Endothelial cell of umbilical vein (primary cell): Measurements from ENCODE around the gene ALKBH2. TPM values are rescaled to one million over a fixed set of nuclear protein-coding genes. Genes with fewer than 3 reads are reported as not detected.

ENCODE experiments used
- Bru-seq: library from RNA; stranded (reverse); fragments of 400-500 nt; gene quantifications from one replicate; lab custom pipeline; 2021; lab: Mats Ljungman, UMichigan
- BruChase-seq, 2 experiments: library from RNA; stranded (reverse); fragments of 400-500 nt; gene quantifications; one replicate each; lab custom pipeline; 2021; lab: Mats Ljungman, UMichigan
- BruUV-seq: library from RNA; stranded (reverse); fragments of 400-500 nt; replicated peaks from 2 replicates; lab custom pipeline; 2021; lab: Mats Ljungman, UMichigan
- CTCF ChIA-PET: fragments of 300-600, 350-600 bp; sonication (Branson Sonifier 250); formaldehyde crosslinking; loops from one replicate; lab custom pipeline; 2021; ENCODE audit warnings: antibody characterized with exemption, inconsistent platforms; lab: Charles Lee
- POLR2A ChIA-PET: fragments of 300-600, 350-600 bp; sonication (Branson Sonifier 250); formaldehyde crosslinking; loops from one replicate; lab custom pipeline; 2021; ENCODE audit warnings: antibody characterized with exemption, inconsistent platforms; lab: Charles Lee
- DNase-seq: peaks from one replicate; pipeline ENCODE4 v3.0.0-alpha.2; 2011; ENCODE audit warnings: low read depth, low spot score
- FAIRE-seq: peaks from 2 replicates; lab custom pipeline; 2011; peaks lifted over from hg19 to GRCh38; lab: Jason Lieb, UNC
- H2AFZ ChIP-seq: 2 replicates; pipeline ENCODE4 v1.6.0; 2012; ENCODE audit warnings: low read depth, low read length, control low read depth, inconsistent platforms
- H3K27ac ChIP-seq: 2 replicates; pipeline ENCODE4 v1.5.1; 2011; ENCODE audit warnings: low read depth, mild to moderate bottlenecking, control low read depth, low read length, moderate library complexity; ENCODE audit not compliant: insufficient read depth
- H3K27me3 ChIP-seq, 2 experiments: 2 replicates each; pipeline versions ENCODE4 v1.6.0 to v1.6.1; 2011; ENCODE audit warnings: low read length in 2 of 2, mixed read lengths in 1 of 2; ENCODE audit not compliant: control insufficient read depth in 2 of 2, insufficient read depth in 2 of 2
- H3K36me3 ChIP-seq, 2 experiments: 2 replicates in 1 of 2; 3 replicates in 1 of 2; pipeline ENCODE4 v1.5.1; 2011; ENCODE audit warnings: low read length in 2 of 2, mild to moderate bottlenecking in 1 of 2, moderate library complexity in 1 of 2; ENCODE audit not compliant: control insufficient read depth in 2 of 2, insufficient read depth in 2 of 2; ENCODE audit errors: extremely low read depth in 1 of 2
- H3K4me1 ChIP-seq: 3 replicates; pipeline ENCODE4 v1.5.1; 2011; ENCODE audit warnings: mild to moderate bottlenecking, low read length; ENCODE audit not compliant: control insufficient read depth, insufficient read depth; ENCODE audit errors: extremely low read depth
- H3K4me2 ChIP-seq: 2 replicates; pipeline ENCODE4 v1.6.1; 2011; ENCODE audit warnings: low read length, control low read depth, mixed read lengths; ENCODE audit not compliant: insufficient read depth
- H3K4me3 ChIP-seq, 3 experiments: fragments of 200-600 bp in 1 of 3; sonication (generic), shearing (Covaris generic) in 1 of 3; replicated peaks in 1 of 3; 2 replicates each; pipeline ENCODE4 v1.5.1; 2011 to 2016; ENCODE audit warnings: control low read depth in 3 of 3, low read length in 3 of 3, mild to moderate bottlenecking in 2 of 3, inconsistent platforms in 1 of 3, low read depth in 1 of 3, moderate library complexity in 1 of 3; ENCODE audit not compliant: insufficient read depth in 1 of 3
- H3K79me2 ChIP-seq: 2 replicates; pipeline ENCODE4 v1.6.0; 2012; ENCODE audit warnings: low read length, inconsistent platforms; ENCODE audit not compliant: control insufficient read depth, insufficient read depth
- H3K9ac ChIP-seq: replicated peaks from 2 replicates; pipeline ENCODE3; 2011; ENCODE audit warnings: low read length, control low read depth; ENCODE audit not compliant: insufficient read depth; ENCODE audit errors: extremely low read depth
- H3K9me1 ChIP-seq: replicated peaks from 3 replicates; pipeline ENCODE4 v1.6.0; 2011; ENCODE audit warnings: mild to moderate bottlenecking, low read length; ENCODE audit not compliant: control insufficient read depth, insufficient read depth; ENCODE audit errors: extremely low read depth
- H3K9me3 ChIP-seq: replicated peaks from 2 replicates; pipeline ENCODE4 v1.5.1; 2012; ENCODE audit warnings: low read length, inconsistent platforms; ENCODE audit not compliant: control insufficient read depth, insufficient read depth
- H4K20me1 ChIP-seq: replicated peaks from 2 replicates; pipeline ENCODE3; 2011; ENCODE audit warnings: mild to moderate bottlenecking, low read length; ENCODE audit not compliant: control insufficient read depth, insufficient read depth; ENCODE audit errors: extremely low read depth
- CTCF ChIP-seq, 2 donors: IDR thresholded peaks; 1 replicate in 1 of 2; 2 replicates in 1 of 2; pipeline ENCODE4 v1.5.1; 2011; ENCODE audit warnings: low read length in 2 of 2, mild to moderate bottlenecking in 2 of 2, moderate library complexity in 2 of 2, control low read depth in 1 of 2, inconsistent platforms in 1 of 2, low read depth in 1 of 2; ENCODE audit not compliant: insufficient read depth in 1 of 2; ENCODE audit errors: extremely low read depth in 1 of 2
- EZH2 ChIP-seq: IDR thresholded peaks from 2 replicates; pipeline ENCODE4 v1.6.1; 2012; ENCODE audit warnings: borderline replicate concordance, low read depth, mild to moderate bottlenecking, moderate library complexity, low read length, inconsistent platforms; ENCODE audit not compliant: severe bottlenecking
- FOS ChIP-seq: IDR thresholded peaks from 2 replicates; pipeline ENCODE4 v1.6.1; 2011; ENCODE audit warnings: mild to moderate bottlenecking, low read length, moderate library complexity, borderline replicate concordance; ENCODE audit not compliant: insufficient read depth
- GATA2 ChIP-seq: IDR thresholded peaks from 2 replicates; pipeline ENCODE4 v1.7.0; 2011; ENCODE audit warnings: low read depth, mild to moderate bottlenecking, moderate library complexity, mixed read lengths, low read length; ENCODE audit not compliant: insufficient read length, insufficient read depth
- JUN ChIP-seq: IDR thresholded peaks from 2 replicates; pipeline ENCODE4 v1.6.1; 2011; ENCODE audit warnings: borderline replicate concordance, low read depth; ENCODE audit not compliant: insufficient read length, insufficient read depth
- MAX ChIP-seq: IDR thresholded peaks from 2 replicates; pipeline ENCODE4 v1.6.1; 2011; ENCODE audit not compliant: insufficient read depth, insufficient read length
- MYC ChIP-seq: IDR thresholded peaks from one replicate; pipeline ENCODE4 v1.6.1; 2011; ENCODE audit warnings: mild to moderate bottlenecking, low read depth, low read length
- POLR2A ChIP-seq: IDR thresholded peaks from 2 replicates; pipeline ENCODE4 v1.6.1; 2012; ENCODE audit warnings: low read depth, mild to moderate bottlenecking, control low read depth, low read length
- POLR2AphosphoS5 ChIP-seq: IDR thresholded peaks from 2 replicates; pipeline ENCODE4 v1.6.1; 2012; ENCODE audit warnings: low read depth, mild to moderate bottlenecking, control low read depth, low read length, moderate library complexity; ENCODE audit not compliant: insufficient read depth
- dilution Hi-C: fragments of 300-500 bp; cut with MboI; formaldehyde crosslinking; loops from one replicate; pipeline ENCODE4 v1.15.0; 2019; ENCODE audit warnings: low sequenced_read_pairs; ENCODE audit not compliant: extremely low pct_ligation_motif_present
- intact Hi-C: fragments of 100-400 bp; cut with micrococcal nuclease; formaldehyde crosslinking; loops from one replicate; pipeline ENCODE4 v1.10.0; 2022
- long read RNA-seq: library from polyadenylated mRNA; stranded (forward); transcript quantifications from one replicate; pipeline ENCODE4 v2.0.0, GENCODE V29; 2021
- polyA minus RNA-seq, 3 experiments: library from RNA; depleted of rRNA, polyadenylated mRNA; stranded (reverse); fragments of >200 nt; gene quantifications; 1 replicate in 1 of 3; 2 replicates in 2 of 3; pipeline ENCODE4 v1.2.3, GENCODE V29; 2011
- polyA plus RNA-seq, 4 experiments: library from polyadenylated mRNA; depleted of rRNA in 3 of 4; stranded (reverse) in 3 of 4; unstranded in 1 of 4; fragments of >200 nt; gene quantifications; 2 replicates each; pipeline versions ENCODE4 v1.2.1 to v1.2.3, GENCODE V29; 2011 to 2012; ENCODE audit warnings: missing spikeins in 1 of 4
- total RNA-seq: library from RNA; stranded (reverse); gene quantifications from 2 replicates; pipeline ENCODE4 v1.2.3, GENCODE V29; 2021

Gene ALKBH2
- total RNA-seq (5.4 TPM in 2 replicates), polyA plus RNA-seq (5.9 and 7.3 TPM in 2 replicates), polyA minus RNA-seq (4.1 and 5.5 TPM in 2 replicates), Bru-seq, nascent RNA (percentile 41 among the genes with signal in this experiment), BruChase-seq, experiment 1, labeled RNA remaining after a 6-hour chase (percentile 38 among the genes with signal in this experiment), BruChase-seq, experiment 2, labeled RNA remaining after a 2-hour chase (percentile 42 among the genes with signal in this experiment)
- 6.6 and 7.2 TPM in 2 replicates for polyA plus RNA-seq (2011; cell fraction: cytosol; rRNA removed)
- polyA plus RNA-seq (2011; cell fraction: nucleus; rRNA removed), result 17.5 and 21.2 TPM in 2 replicates
- polyA plus RNA-seq (2012), result 13.4 and 13.6 TPM in 2 replicates
- 12.8 TPM for polyA minus RNA-seq (2011; cell fraction: cytosol; rRNA and poly(A)+ RNA removed)
- polyA minus RNA-seq (2011; cell fraction: nucleus; rRNA and poly(A)+ RNA removed), result 4.5 and 5.4 TPM in 2 replicates
- long read RNA-seq, partial matches to known transcripts, result 3 of 19 reads
- long read RNA-seq, other reads (novel, unspliced or antisense), result 8 of 19 reads

- intact Hi-C loops, result loop anchor here (1.0 to 2.0 kb wide), 10 partner anchors 19 to 578 kb away; partner anchors contain the start of genes FICD and USP30
Measured at GRCh38 chr12:109093022-109093918, at the start of gene ALKBH2. Gene ALKBH2 (minus strand): TSS chr12:109093472. CDS start chr12:109092786, 686 bp downstream.

More at GRCh38 chr12:109093022-109093918, at the start of gene ALKBH2:
- Histone ChIP-seq H3K4me3 (peak within 1 kb of the TSS in 2 of 3 experiments; percentile 33 to 41), H3K79me2 (no peaks in the 10 kb centered on the region), H3K36me3 (peaks cover 0 to 1% of the 10 kb centered on the region in 2 experiments), H3K4me1 (peaks cover 7% of the 10 kb centered on the region), H3K9me1 (no peaks in the 10 kb centered on the region), H4K20me1 (no peaks in the 10 kb centered on the region), H3K9ac (peak within 1 kb of the TSS; percentile 14), H3K27ac (peak within 1 kb of the TSS; percentile 43), H2AFZ (peak within 1 kb of the TSS; percentile 75), H3K9me3 (no peaks in the 10 kb centered on the region), H3K4me2 (peak within 1 kb of the TSS; percentile 41), H3K27me3 (no peaks in the 10 kb centered on the region)
- BruUV-seq, result TSS peak; percentile 84
- POLR2A ChIA-PET, result no interaction called here
- CTCF ChIA-PET, result interaction anchor here (0.7 to 2.7 kb wide), 15 partner anchors 19 to 531 kb away, joined by 3 to 14 read pairs (median 3); partner anchors contain the start of genes ISCU and USP30
- FAIRE-seq (peak; percentile 96), DNase-seq (peak; percentile 89)
- dilution Hi-C loops, result no loop called here
- TF ChIP-seq POLR2AphosphoS5 (peak; percentile 81), EZH2 (no peak), POLR2A (peak; percentile 67), CTCF (IDR thresholded peaks at IDR 0.05; ENCODE audit: extremely low read depth in 1 of 2, insufficient read depth in 1 of 2, low read depth in 1 of 2, low read length in 2 of 2) (peak; percentile 99 to 100), GATA2 (no peak), FOS (peak; percentile 22), MAX (peak; percentile 95), JUN (no peak), MYC (peak; percentile 80)
